Measurements from ENCODE around the gene OR2G2.

OR2G2 gene

GRCh38 chr1:247561711-247562110, 26.4 kb upstream of the OR2G2 start:
- H3K36me3 ChIP-seq (ENCODE audit: control insufficient read depth in 5 of 5, insufficient read depth in 5 of 5, low read length in 5 of 5): no peaks in the 10 kb centered on the region
- H3K9me3 ChIP-seq (ENCODE audit: control insufficient read depth in 5 of 5, low read length in 5 of 5): no peaks in the 10 kb centered on the region
- no peaks in the 10 kb centered on the region for H3K27me3 ChIP-seq (ENCODE audit: control insufficient read depth in 5 of 5, insufficient read depth in 4 of 5, low read length in 5 of 5)
- H3K4me1 ChIP-seq (ENCODE audit: control insufficient read depth in 5 of 5, insufficient read depth in 5 of 5, low read length in 5 of 5): no peaks in the 10 kb centered on the region
- no peak overlapping the region for H3K9ac ChIP-seq (ENCODE audit: low read length in 5 of 5)
- no peak overlapping the region for H3K27ac ChIP-seq (ENCODE audit: low read depth, low read length)
- H3K4me3 ChIP-seq (ENCODE audit: low read depth in 1 of 5, low read length in 5 of 5): no peak overlapping the region

- no peak overlapping the region for H3K9ac ChIP-seq (ENCODE audit: low read length in 5 of 5)
- H3K36me3 ChIP-seq (ENCODE audit: control insufficient read depth in 5 of 5, insufficient read depth in 5 of 5, low read length in 5 of 5): no peaks in the 10 kb centered on the region
- H3K4me3 ChIP-seq (ENCODE audit: low read depth in 1 of 5, low read length in 5 of 5): no peak overlapping the region
- H3K27ac ChIP-seq (ENCODE audit: low read depth, low read length): no peak overlapping the region
- H3K9me3 ChIP-seq (ENCODE audit: control insufficient read depth in 5 of 5, low read length in 5 of 5): no peaks in the 10 kb centered on the region
- no peaks in the 10 kb centered on the region for H3K27me3 ChIP-seq (ENCODE audit: control insufficient read depth in 5 of 5, insufficient read depth in 4 of 5, low read length in 5 of 5)
- no peaks in the 10 kb centered on the region for H3K4me1 ChIP-seq (ENCODE audit: control insufficient read depth in 5 of 5, insufficient read depth in 5 of 5, low read length in 5 of 5)
Observed at GRCh38 chr1:247562198-247562597, 26.0 kb upstream of the OR2G2 start.

DNA sequence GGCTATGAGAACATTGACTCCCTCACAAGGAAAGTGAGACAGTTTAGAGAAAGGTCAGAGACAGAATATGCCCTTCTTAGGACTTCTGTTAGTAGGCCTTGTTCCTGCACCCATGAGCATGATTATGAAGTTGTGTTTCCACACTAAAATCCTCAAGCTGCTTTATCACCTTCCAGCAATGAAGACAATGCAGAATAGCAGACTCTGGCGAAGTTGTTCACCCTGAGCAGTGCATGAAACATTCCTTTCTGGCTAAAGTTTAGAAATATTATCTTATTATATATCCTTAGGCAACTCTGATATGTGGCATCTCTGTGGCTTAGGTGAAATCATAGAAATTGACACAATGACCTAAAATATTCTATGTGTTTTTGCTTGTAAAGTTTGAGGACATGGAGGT, 13.9 kb upstream of the OR2G2 start:
- H3K4me3 ChIP-seq (ENCODE audit: low read depth in 1 of 5, low read length in 5 of 5): no peak overlapping the region
- no peak overlapping the region for H3K27ac ChIP-seq (ENCODE audit: low read depth, low read length)
- no peaks in the 10 kb centered on the region for H3K36me3 ChIP-seq (ENCODE audit: control insufficient read depth in 5 of 5, insufficient read depth in 5 of 5, low read length in 5 of 5)
- no peaks in the 10 kb centered on the region for H3K27me3 ChIP-seq (ENCODE audit: control insufficient read depth in 5 of 5, insufficient read depth in 4 of 5, low read length in 5 of 5)
- H3K4me1 ChIP-seq (ENCODE audit: control insufficient read depth in 5 of 5, insufficient read depth in 5 of 5, low read length in 5 of 5): no peaks in the 10 kb centered on the region
- H3K9me3 ChIP-seq (ENCODE audit: control insufficient read depth in 5 of 5, low read length in 5 of 5): peaks cover 0 to 3% (median 0%) of the 10 kb centered on the region in 5 donors
- no peak overlapping the region for H3K9ac ChIP-seq (ENCODE audit: low read length in 5 of 5)

DNA sequence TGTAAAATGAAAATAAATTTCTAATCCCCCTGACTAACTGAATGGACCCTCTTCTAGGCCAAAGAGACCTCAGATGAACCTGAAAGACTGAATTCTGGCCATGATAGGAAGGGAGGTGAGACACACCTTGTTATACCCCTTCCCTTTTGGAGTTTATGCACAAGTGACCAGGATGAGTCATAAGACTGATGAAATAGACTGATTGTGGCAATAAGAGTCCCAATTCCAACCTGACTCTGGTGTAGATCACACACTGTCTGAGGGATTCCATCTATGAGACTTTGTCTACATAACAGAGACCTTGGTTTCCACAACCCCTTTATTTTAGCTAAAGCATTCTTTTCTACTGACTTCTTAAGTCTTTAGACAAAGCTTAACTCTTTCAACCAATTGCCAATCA, 13.5 kb upstream of the OR2G2 start:
- Histone ChIP-seq H3K36me3 (ENCODE audit: control insufficient read depth in 5 of 5, insufficient read depth in 5 of 5, low read length in 5 of 5) (no peaks in the 10 kb centered on the region), H3K27ac (ENCODE audit: low read depth, low read length) (no peak overlapping the region), H3K4me1 (ENCODE audit: control insufficient read depth in 5 of 5, insufficient read depth in 5 of 5, low read length in 5 of 5) (no peaks in the 10 kb centered on the region), H3K4me3 (ENCODE audit: low read depth in 1 of 5, low read length in 5 of 5) (no peak overlapping the region), H3K9ac (ENCODE audit: low read length in 5 of 5) (no peak overlapping the region), H3K9me3 (ENCODE audit: control insufficient read depth in 5 of 5, low read length in 5 of 5) (peaks cover 0 to 3% (median 0%) of the 10 kb centered on the region in 5 donors), H3K27me3 (ENCODE audit: control insufficient read depth in 5 of 5, insufficient read depth in 4 of 5, low read length in 5 of 5) (no peaks in the 10 kb centered on the region)

GRCh38 chr1:247576514-247576913, 11.6 kb upstream of the OR2G2 start:
- H3K9me3 ChIP-seq (ENCODE audit: control insufficient read depth in 5 of 5, low read length in 5 of 5): peaks cover 0 to 3% (median 0%) of the 10 kb centered on the region in 5 donors
- no peaks in the 10 kb centered on the region for H3K4me1 ChIP-seq (ENCODE audit: control insufficient read depth in 5 of 5, insufficient read depth in 5 of 5, low read length in 5 of 5)
- H3K9ac ChIP-seq (ENCODE audit: low read length in 5 of 5): no peak overlapping the region
- no peaks in the 10 kb centered on the region for H3K27me3 ChIP-seq (ENCODE audit: control insufficient read depth in 5 of 5, insufficient read depth in 4 of 5, low read length in 5 of 5)
- no peaks in the 10 kb centered on the region for H3K36me3 ChIP-seq (ENCODE audit: control insufficient read depth in 5 of 5, insufficient read depth in 5 of 5, low read length in 5 of 5)
- H3K4me3 ChIP-seq (ENCODE audit: low read depth in 1 of 5, low read length in 5 of 5): no peak overlapping the region
- no peak overlapping the region for H3K27ac ChIP-seq (ENCODE audit: low read depth, low read length)

- no peaks in the 10 kb centered on the region for H3K36me3 ChIP-seq (ENCODE audit: control insufficient read depth in 5 of 5, insufficient read depth in 5 of 5, low read length in 5 of 5)
- no peaks in the 10 kb centered on the region for H3K27me3 ChIP-seq (ENCODE audit: control insufficient read depth in 5 of 5, insufficient read depth in 4 of 5, low read length in 5 of 5)
- H3K27ac ChIP-seq (ENCODE audit: low read depth, low read length): no peak overlapping the region
- no peaks in the 10 kb centered on the region for H3K9me3 ChIP-seq (ENCODE audit: control insufficient read depth in 5 of 5, low read length in 5 of 5)
- no peak overlapping the region for H3K4me3 ChIP-seq (ENCODE audit: low read depth in 1 of 5, low read length in 5 of 5)
- H3K4me1 ChIP-seq (ENCODE audit: control insufficient read depth in 5 of 5, insufficient read depth in 5 of 5, low read length in 5 of 5): no peaks in the 10 kb centered on the region
- no peak overlapping the region for H3K9ac ChIP-seq (ENCODE audit: low read length in 5 of 5)
Observed at GRCh38 chr1:247578946-247579460, 9.2 kb upstream of the OR2G2 start.

GRCh38 chr1:247605286-247605685, 17.1 kb downstream of the OR2G2 start, which contains the start of gene OR2G3:
TSS of gene OR2G3 (plus strand) at chr1:247605586. CDS start at chr1:247605586, 0 bp downstream.
- Histone ChIP-seq H3K9me3 (ENCODE audit: control insufficient read depth in 5 of 5, low read length in 5 of 5) (no peaks in the 10 kb centered on the region), H3K9ac (ENCODE audit: low read length in 5 of 5) (no peak within 1 kb of the TSS), H3K27ac (ENCODE audit: low read depth, low read length) (no peak within 1 kb of the TSS), H3K27me3 (ENCODE audit: control insufficient read depth in 5 of 5, insufficient read depth in 4 of 5, low read length in 5 of 5) (peaks cover 0 to 6% (median 0%) of the 10 kb centered on the region in 5 donors), H3K4me3 (ENCODE audit: low read depth in 1 of 5, low read length in 5 of 5) (no peak within 1 kb of the TSS), H3K36me3 (ENCODE audit: control insufficient read depth in 5 of 5, insufficient read depth in 5 of 5, low read length in 5 of 5) (no peaks in the 10 kb centered on the region), H3K4me1 (ENCODE audit: control insufficient read depth in 5 of 5, insufficient read depth in 5 of 5, low read length in 5 of 5) (no peaks in the 10 kb centered on the region)

DNA sequence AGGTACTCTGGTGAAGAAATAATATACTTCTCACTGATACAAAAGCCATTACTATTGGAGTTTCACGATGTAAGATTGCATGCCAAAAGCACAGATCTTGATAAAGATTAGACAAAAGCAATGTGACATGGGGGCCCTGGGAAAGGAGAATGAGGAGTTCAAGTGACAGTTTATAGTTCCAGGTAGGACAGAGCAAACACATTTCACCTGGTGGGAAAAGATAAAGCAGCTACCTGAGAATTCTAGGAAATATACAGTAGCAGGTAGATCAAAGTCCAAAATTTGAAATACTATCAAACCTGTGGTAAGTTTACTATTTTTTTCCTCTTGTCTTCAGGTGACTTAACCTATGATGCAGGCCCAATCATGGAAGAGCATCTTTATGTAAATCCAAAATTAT, 25.2 kb downstream of the OR2G2 start:
- Histone ChIP-seq H3K9me3 (ENCODE audit: control insufficient read depth in 5 of 5, low read length in 5 of 5) (peaks cover 0 to 7% (median 0%) of the 10 kb centered on the region in 5 donors), H3K27me3 (ENCODE audit: control insufficient read depth in 5 of 5, insufficient read depth in 4 of 5, low read length in 5 of 5) (no peaks in the 10 kb centered on the region), H3K4me1 (ENCODE audit: control insufficient read depth in 5 of 5, insufficient read depth in 5 of 5, low read length in 5 of 5) (no peaks in the 10 kb centered on the region), H3K27ac (ENCODE audit: low read depth, low read length) (no peak overlapping the region), H3K9ac (ENCODE audit: low read length in 5 of 5) (no peak overlapping the region), H3K36me3 (ENCODE audit: control insufficient read depth in 5 of 5, insufficient read depth in 5 of 5, low read length in 5 of 5) (no peaks in the 10 kb centered on the region), H3K4me3 (ENCODE audit: low read depth in 1 of 5, low read length in 5 of 5) (no peak overlapping the region)

GRCh38 chr1:247614625-247615024, 26.5 kb downstream of the OR2G2 start:
- Histone ChIP-seq H3K4me1 (ENCODE audit: control insufficient read depth in 5 of 5, insufficient read depth in 5 of 5, low read length in 5 of 5) (no peaks in the 10 kb centered on the region), H3K9me3 (ENCODE audit: control insufficient read depth in 5 of 5, low read length in 5 of 5) (peaks cover 0 to 7% (median 0%) of the 10 kb centered on the region in 5 donors), H3K27ac (ENCODE audit: low read depth, low read length) (no peak overlapping the region), H3K27me3 (ENCODE audit: control insufficient read depth in 5 of 5, insufficient read depth in 4 of 5, low read length in 5 of 5) (no peaks in the 10 kb centered on the region), H3K4me3 (ENCODE audit: low read depth in 1 of 5, low read length in 5 of 5) (no peak overlapping the region), H3K36me3 (ENCODE audit: control insufficient read depth in 5 of 5, insufficient read depth in 5 of 5, low read length in 5 of 5) (no peaks in the 10 kb centered on the region), H3K9ac (ENCODE audit: low read length in 5 of 5) (no peak overlapping the region)

- Histone ChIP-seq H3K27me3 (ENCODE audit: control insufficient read depth in 5 of 5, insufficient read depth in 4 of 5, low read length in 5 of 5) (no peaks in the 10 kb centered on the region), H3K9ac (ENCODE audit: low read length in 5 of 5) (no peak overlapping the region), H3K27ac (ENCODE audit: low read depth, low read length) (no peak overlapping the region), H3K36me3 (ENCODE audit: control insufficient read depth in 5 of 5, insufficient read depth in 5 of 5, low read length in 5 of 5) (no peaks in the 10 kb centered on the region), H3K4me3 (ENCODE audit: low read depth in 1 of 5, low read length in 5 of 5) (no peak overlapping the region), H3K4me1 (ENCODE audit: control insufficient read depth in 5 of 5, insufficient read depth in 5 of 5, low read length in 5 of 5) (no peaks in the 10 kb centered on the region), H3K9me3 (ENCODE audit: control insufficient read depth in 5 of 5, low read length in 5 of 5) (peaks cover 0 to 2% (median 0%) of the 10 kb centered on the region in 5 donors)
Observed at GRCh38 chr1:247627951-247628350, 39.8 kb downstream of the OR2G2 start.
